GM19438 (cell line): Measurements from ENCODE around the gene BSX.

Experiments used
- ATAC-seq: cut with Tn5 transposase; IDR thresholded peaks from one replicate; pipeline ENCODE4 v1.9.1; 2021; ENCODE audit warnings: low read depth; ENCODE audit not compliant: unreplicated experiment

BSX gene

GRCh38 chr11:122981388-122982264 is at the start of gene BSX:
Gene BSX, minus strand, starts transcription at chr11:122981834. Its CDS starts 163 bp downstream, at chr11:122981671.
- ATAC-seq: no peak

DNA sequence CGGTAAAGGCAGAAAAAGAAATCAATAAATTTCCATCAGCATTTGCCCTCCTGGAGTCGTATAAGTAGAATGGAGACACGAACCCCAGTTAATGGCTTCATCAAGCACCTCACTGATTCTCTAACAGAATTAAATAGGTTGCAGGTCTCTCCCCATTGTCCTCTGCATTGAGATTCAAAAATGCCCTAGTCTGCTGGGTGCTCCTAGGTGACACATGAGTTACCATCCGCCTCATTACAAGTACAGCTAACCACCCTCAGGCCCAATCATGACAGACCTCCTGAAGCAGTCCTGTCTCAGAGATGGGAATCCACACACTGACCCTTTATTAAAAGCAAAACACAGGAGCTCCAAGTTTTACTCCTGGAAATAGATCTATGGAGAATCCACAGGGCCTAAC is 48.9 kb upstream of the BSX start:
- ATAC-seq: no peak

GRCh38 chr11:123020968-123021367 is 39.3 kb upstream of the BSX start:
- peak; percentile 58 for ATAC-seq

DNA sequence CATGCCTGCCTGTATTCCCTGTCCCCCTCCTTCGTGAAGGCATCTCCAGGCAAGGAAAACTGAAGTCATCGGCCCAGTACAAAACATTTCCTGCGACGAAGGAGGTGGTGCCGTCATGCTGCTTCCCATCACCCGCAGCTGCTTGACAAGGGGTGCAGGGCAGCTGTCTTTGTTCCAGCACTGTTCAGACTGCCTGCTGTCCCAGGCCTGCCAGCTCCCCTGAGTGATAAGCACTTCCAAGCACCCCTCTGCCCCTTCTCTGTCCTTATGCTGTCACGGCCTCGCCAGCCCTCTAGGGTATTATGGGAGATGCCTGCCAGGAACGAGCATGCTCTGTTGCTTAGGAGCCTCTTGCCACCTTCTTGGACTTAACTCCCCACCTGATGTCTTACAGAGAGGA is 37.1 kb upstream of the BSX start:
- no peak for ATAC-seq

- no peak for ATAC-seq
Observed at GRCh38 chr11:123011510-123011909, 29.9 kb upstream of the BSX start.

DNA sequence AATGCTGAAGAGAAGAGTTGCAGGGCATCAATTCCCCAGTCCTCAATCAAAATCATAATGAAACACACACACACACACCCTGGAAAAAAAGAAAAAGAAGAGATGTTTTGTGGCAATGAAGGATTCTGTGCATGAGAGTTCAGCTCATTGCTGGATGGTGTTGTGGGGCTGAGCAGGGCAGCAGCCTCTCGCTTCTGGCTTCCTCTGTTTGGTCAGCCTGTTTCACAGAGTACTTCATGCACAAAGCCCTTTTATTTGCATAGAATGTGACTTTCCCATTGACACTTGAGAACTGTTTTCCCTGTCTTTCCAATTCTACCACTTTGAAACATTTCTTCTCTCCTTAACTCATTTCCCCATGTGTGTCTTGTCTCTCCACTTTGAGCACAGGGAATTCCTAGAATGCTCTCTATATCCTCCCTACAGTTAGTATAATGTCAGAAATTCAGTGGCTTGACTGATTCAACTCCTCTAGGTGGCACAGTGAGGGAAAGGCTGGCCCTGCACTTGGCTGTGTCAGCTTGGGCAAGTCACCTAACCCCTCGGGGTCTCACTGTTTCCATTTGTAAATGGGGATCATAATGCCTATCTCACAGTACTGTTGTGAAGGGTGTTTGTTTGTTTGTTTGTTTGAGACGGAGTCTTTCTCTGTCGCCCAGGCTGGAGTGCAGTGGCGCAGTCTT is 25.4 kb upstream of the BSX start:
- ATAC-seq: no peak

DNA sequence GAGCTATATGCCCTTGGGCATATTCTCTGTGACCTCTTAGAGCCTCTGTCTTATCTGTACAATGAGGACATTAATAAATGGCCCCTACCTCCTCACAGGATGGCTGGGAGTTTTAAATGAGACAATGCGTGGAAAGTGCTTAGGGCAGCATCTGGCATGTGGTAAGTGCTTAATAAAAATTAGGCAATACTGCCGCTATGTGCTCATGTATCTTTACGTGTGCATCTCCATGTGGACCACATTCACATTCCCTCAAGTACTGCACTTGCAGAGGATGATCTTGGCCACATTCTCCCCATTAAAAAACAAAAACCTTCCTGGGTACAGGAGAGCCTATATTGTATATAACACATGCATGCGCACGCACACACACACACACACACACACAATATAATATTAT is 19.1 kb upstream of the BSX start:
- ATAC-seq: no peak

DNA sequence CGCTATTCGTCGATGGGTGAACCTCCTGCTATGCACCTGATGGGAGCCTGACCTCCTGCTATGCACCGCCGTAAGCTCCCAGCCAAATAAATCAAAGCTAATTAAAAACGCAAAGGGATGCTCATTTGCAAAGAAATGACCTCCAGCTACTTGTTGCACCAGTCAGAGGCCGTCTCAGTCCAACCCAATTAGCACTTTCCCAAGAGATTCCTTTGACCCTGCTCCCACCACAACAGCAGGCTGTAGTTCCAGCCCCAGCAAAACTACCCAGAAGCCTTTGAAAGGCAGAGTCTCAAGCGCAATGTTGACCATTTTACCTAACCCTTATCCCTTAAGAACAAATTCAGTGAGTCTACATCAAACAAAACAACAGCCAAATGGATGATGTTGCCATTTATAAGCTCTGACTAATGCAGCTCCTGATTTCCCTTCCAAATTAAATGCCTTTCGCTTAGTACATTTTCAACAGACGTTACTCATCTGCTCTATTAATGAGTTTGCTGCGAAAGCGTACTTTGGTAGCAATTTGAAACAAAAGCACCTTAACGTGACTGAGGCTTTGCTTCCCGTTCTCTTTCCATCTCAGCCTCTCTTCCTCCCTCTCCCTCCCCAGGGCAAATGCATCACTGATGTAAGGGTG is 17.2 kb upstream of the BSX start:
- no peak for ATAC-seq

DNA sequence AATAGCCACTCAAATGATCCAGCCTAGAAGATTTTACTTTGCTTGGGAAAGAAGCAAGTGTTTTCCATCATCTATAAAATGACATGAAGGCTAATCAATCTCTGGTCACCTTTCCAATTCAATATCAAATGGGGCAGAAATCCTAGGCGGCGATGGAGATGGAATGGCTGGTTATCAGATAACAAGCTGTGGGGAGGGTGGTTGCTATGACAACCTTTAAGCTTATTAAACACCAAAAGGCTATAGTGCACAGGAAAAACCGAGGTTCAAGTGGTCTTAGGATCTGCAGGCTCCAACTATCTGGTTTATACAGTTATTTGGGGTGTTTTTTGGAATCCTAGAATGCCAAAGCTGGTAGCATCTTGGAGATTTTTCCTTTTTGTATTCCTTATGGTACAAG is 13.9 kb upstream of the BSX start:
- no peak for ATAC-seq

DNA sequence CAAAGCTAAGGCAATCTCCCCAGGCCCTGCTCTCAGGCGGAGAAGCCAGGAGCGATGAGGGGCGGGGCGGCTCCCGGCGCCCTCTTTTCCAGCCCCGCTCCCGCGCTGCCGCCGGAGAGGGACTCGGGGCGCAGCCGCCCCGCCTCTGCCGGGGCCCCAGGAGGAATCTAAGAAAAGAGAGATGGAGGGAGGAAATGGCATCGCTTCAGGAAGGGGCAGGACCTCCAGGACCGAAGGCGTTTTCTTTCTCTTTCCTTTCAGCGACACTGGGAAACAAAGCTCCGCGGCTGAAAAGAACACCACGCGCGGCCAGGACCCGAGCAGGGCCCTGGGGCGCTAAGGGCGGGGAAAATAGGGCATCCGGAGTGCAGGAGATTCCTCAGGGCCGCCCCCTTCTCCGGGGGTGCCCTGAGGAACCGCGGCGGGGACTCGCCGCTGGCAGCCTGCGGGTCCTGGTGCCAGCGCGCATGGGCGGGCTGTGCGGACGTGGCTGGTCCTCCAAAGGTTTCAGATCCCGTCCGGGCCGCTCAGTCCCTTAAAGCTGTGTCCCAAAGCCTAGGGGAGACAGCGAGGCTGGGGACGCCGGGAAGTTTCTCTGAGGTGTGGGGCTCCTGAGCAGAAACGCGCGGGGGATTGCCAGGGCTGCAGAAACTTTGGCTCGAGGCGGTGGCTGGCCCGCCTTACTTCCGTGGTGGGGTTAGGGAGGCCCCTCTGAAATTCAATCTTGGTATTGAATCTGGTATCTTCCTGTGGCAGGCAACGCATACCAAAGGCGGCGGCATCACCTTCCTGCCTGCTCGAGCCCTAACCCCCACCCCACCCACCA is 2.8 kb upstream of the BSX start:
- no peak for ATAC-seq

- ATAC-seq: no peak
Observed at GRCh38 chr11:122983438-122984185, 2.0 kb upstream of the BSX start.

GRCh38 chr11:122979815-122980595 is 1.6 kb downstream of the BSX start:
- ATAC-seq: no peak

DNA sequence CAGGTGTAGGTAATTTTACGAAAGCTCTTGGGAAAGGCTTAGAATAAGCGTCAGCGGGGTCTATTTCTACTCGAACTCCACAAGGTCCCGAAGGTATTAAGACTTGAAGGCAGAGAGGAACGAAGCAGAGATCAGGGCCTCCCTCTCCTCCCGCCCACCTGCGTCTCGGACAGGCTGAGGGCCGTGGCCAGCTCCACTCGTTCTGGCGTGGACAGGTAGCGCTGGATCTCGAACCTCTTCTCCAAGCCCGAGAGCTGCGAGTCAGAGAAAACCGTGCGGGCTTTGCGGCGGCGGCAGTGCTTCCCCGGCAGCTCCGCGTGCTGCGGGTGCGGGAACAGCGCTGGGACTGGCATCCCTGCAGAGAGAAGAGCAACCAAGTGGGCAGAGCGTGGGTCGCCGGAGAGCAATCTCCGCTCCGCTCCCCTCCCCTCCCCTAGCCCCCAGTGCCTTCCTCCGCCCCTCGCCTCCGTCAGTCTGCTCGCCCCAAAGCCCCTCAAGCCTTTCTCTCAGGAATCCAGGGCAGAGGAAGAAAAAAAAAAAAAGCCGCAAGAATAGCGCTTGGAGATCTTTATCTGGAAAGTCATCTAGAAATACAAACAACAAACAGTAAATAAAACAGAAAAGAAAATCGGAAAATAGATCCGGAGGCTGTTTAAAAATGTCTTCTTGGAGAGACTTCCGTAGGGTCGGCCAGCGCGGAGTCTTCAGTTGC is 2.4 kb downstream of the BSX start:
- ATAC-seq: no peak

DNA sequence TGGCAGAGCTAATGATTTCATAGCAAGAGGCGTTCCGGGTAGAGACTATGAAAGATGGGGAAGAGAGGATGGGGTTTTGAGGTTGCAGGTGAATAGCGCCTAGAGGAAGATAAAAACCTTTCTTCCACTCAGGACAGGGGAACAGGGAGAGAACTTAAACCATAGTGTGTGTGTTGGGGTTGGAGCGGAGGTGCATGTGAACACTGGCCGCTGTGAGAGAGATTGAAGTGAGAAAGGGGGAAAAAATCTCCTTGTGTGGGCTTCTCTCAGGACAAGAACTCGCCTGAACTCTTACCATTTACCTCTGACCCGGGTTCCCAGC is 3.4 kb downstream of the BSX start:
- ATAC-seq: no peak

GRCh38 chr11:122977470-122978298 is 4.0 kb downstream of the BSX start:
- no peak for ATAC-seq

DNA sequence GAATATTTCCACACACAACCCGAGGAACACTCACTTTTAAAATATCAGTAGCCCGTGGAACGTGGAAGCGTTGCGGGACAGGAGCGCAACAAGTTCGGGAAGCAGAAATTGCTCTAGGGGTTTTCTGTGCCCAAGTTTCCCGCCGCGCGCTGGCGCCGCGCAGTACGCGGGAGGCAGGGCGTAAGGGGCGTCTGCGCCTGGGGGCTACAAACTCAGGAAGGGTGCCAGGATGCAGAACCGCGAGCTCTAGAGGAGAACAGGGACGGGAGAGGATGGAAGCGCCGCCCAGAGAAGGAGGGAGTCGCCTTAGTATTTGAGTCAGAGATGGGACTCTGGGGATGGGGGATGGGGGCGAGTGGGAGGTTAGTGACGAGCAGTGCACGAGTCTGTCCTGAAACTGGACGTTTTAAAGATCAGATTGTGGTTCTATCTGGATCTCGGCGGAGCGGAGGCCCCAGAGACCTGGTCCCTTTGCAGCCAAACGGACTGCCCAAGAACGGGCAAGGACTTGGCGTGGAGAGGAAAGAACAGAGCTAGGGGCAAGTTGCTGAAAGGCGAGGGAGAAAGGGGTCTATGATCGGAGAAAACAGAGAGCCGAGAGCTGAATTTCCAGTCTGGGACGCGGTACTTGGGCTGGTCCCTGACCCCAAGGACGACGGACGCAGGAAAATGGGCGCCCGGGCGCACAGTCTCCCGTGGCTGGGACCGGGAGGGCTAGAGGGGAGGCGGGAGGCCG is 4.7 kb downstream of the BSX start:
- no peak for ATAC-seq

DNA sequence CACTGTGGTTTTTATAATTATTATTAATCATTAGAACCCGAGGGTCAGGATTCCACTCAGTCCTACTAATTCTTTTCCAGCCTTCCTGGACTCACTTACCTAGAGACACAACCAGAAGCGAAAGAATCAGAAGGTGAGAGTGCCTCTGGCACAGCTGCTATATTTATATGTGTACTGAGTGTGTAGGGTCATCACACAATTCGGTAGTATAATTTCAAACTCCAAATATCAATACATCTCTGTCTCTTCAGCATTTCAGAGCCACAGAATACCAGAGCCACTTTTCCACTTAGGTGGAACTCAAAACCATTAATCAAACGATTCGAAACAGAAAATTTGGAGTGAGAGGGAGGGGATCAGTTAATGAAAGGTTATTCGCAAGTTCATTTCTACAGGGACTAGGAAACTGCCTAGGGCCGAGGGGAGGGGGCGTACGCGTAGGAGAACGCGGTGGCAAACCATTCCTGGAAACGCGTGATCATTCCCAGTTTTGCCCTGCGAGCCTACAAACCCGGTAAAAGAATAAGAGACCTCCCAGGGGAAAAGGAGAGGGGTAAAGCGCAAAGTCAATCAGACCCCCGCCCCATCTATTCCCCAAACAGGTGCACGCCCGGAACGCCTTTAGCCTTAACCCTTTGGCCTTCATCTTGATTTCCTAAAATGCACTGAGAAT is 5.4 kb downstream of the BSX start:
- ATAC-seq: no peak
